HEK293 (cell line): ENCODE measurements around the gene ADAMTS2.

Experiments
- CTCF ChIA-PET: fragments of 350-600 bp; formaldehyde crosslinking; extraction: SDS; loops from one replicate; lab custom pipeline; 2021; ENCODE audit warnings: antibody characterized with exemption; lab: Yijun Ruan, JAX
- POLR2A ChIA-PET: fragments of 300-600 bp; formaldehyde crosslinking; extraction: SDS; loops from one replicate; lab custom pipeline; 2020; ENCODE audit warnings: antibody characterized with exemption, inconsistent platforms; lab: Yijun Ruan, JAX
- H3K27ac ChIP-seq: fragments of 200-500 bp; sonication (Bioruptor generic); 2 replicates; pipeline ENCODE4 v1.5.1; 2014; ENCODE audit warnings: low read depth, low read length, control low read depth, inconsistent platforms; ENCODE audit errors: extremely low read depth
- H3K36me3 ChIP-seq, 2 experiments: fragments of 200-500 bp in 1 of 2; sonication (Bioruptor generic) in 1 of 2; 1 replicate in 1 of 2; 2 replicates in 1 of 2; pipeline ENCODE4 v1.5.1; 2014 to 2017; ENCODE audit warnings: inconsistent platforms in 2 of 2, low read length in 2 of 2; ENCODE audit not compliant: control insufficient read depth in 2 of 2, insufficient read depth in 1 of 2
- H3K4me1 ChIP-seq: fragments of 200-500 bp; sonication (Bioruptor generic); 2 replicates; pipeline ENCODE4 v1.5.1; 2014; ENCODE audit warnings: mild to moderate bottlenecking, low read length, inconsistent platforms; ENCODE audit not compliant: control insufficient read depth, insufficient read depth
- H3K4me3 ChIP-seq: 2 replicates; pipeline ENCODE4 v1.5.1; 2011; ENCODE audit warnings: low read depth, mild to moderate bottlenecking, control low read depth, low read length, moderate library complexity
- H3K9me3 ChIP-seq: fragments of 200-500 bp; sonication (Bioruptor generic); 2 replicates; pipeline ENCODE4 v1.5.1; 2014; ENCODE audit warnings: low read depth, low read length, inconsistent platforms; ENCODE audit not compliant: control insufficient read depth, insufficient read depth
- FEZF1 ChIP-seq: fragments of 450-650 bp; formaldehyde crosslinking; IDR thresholded peaks from 2 replicates; pipeline ENCODE4 v1.5.1; 2016; ENCODE audit warnings: missing biosample characterization, missing genetic modification characterization
- GLI2 ChIP-seq: fragments of 450-650 bp; formaldehyde crosslinking; IDR thresholded peaks from 2 replicates; pipeline ENCODE4; 2017; ENCODE audit warnings: missing biosample characterization, missing genetic modification characterization, low read depth, borderline replicate concordance
- HOXC10 ChIP-seq: sonication (generic); formaldehyde crosslinking; IDR thresholded peaks from 2 replicates; pipeline ENCODE4 v1.8.1; 2023; ENCODE audit warnings: mild to moderate bottlenecking, missing genetic modification reagents
- KLF8 ChIP-seq: fragments of 450-650 bp; formaldehyde crosslinking; IDR thresholded peaks from 2 replicates; pipeline ENCODE4 v1.5.1; 2016; ENCODE audit warnings: missing biosample characterization, missing genetic modification characterization
- RBAK ChIP-seq: fragments of 450-650 bp; formaldehyde crosslinking; IDR thresholded peaks from 2 replicates; pipeline ENCODE4 v1.5.1; 2016; ENCODE audit warnings: missing biosample characterization, missing genetic modification characterization
- SCRT2 ChIP-seq: fragments of 450-650 bp; formaldehyde crosslinking; IDR thresholded peaks from 2 replicates; pipeline ENCODE4 v1.5.1; 2016; ENCODE audit warnings: missing biosample characterization, missing genetic modification characterization
- SETDB1 ChIP-seq: IDR thresholded peaks from one replicate; pipeline ENCODE4 v1.6.1; 2017; ENCODE audit warnings: mild to moderate bottlenecking, low read length, moderate library complexity, mixed read lengths; ENCODE audit not compliant: insufficient read length
- SP7 ChIP-seq: fragments of 450-650 bp; formaldehyde crosslinking; IDR thresholded peaks from 2 replicates; pipeline ENCODE4 v1.5.1; 2016; ENCODE audit warnings: missing biosample characterization, missing genetic modification characterization
- ZBTB21 ChIP-seq: fragments of 450-650 bp; formaldehyde crosslinking; IDR thresholded peaks from 2 replicates; pipeline ENCODE4 v1.5.1; 2017; ENCODE audit warnings: missing biosample characterization, missing genetic modification characterization
- ZFP69B ChIP-seq: fragments of 450-650 bp; formaldehyde crosslinking; IDR thresholded peaks from 2 replicates; pipeline ENCODE4 v1.5.1; 2016; ENCODE audit warnings: missing biosample characterization, missing genetic modification characterization
- ZNF132 ChIP-seq: fragments of 450-650 bp; formaldehyde crosslinking; IDR thresholded peaks from 2 replicates; pipeline ENCODE4 v1.5.1; 2017; ENCODE audit warnings: missing biosample characterization, missing genetic modification characterization, borderline replicate concordance
- ZNF157 ChIP-seq: fragments of 450-650 bp; formaldehyde crosslinking; IDR thresholded peaks from 2 replicates; pipeline ENCODE4 v1.5.1; 2016; ENCODE audit warnings: missing biosample characterization, missing genetic modification characterization
- ZNF175 ChIP-seq: fragments of 450-650 bp; formaldehyde crosslinking; IDR thresholded peaks from 2 replicates; pipeline ENCODE4 v1.5.1; 2016; ENCODE audit warnings: missing biosample characterization, missing genetic modification characterization
- ZNF292 ChIP-seq: fragments of 450-650 bp; formaldehyde crosslinking; IDR thresholded peaks from 2 replicates; pipeline ENCODE4 v1.5.1; 2016; ENCODE audit warnings: low read depth, missing biosample characterization, missing genetic modification characterization, borderline replicate concordance
- ZNF391 ChIP-seq: fragments of 450-650 bp; formaldehyde crosslinking; IDR thresholded peaks from 2 replicates; pipeline ENCODE4 v1.5.1; 2016; ENCODE audit warnings: low read depth, missing biosample characterization, missing genetic modification characterization, borderline replicate concordance
- ZNF510 ChIP-seq: fragments of 450-650 bp; formaldehyde crosslinking; IDR thresholded peaks from 2 replicates; pipeline ENCODE4 v1.5.1; 2018; ENCODE audit warnings: mild to moderate bottlenecking, missing genetic modification characterization, missing biosample characterization; ENCODE audit not compliant: insufficient replicate concordance
- ZNF514 ChIP-seq: fragments of 450-650 bp; formaldehyde crosslinking; IDR thresholded peaks from 2 replicates; pipeline ENCODE4 v1.5.1; 2016; ENCODE audit warnings: missing biosample characterization, missing genetic modification characterization
- ZNF521 ChIP-seq: fragments of 450-650 bp; formaldehyde crosslinking; IDR thresholded peaks from 2 replicates; pipeline ENCODE4 v1.5.1; 2017; ENCODE audit warnings: missing biosample characterization, mild to moderate bottlenecking, missing genetic modification characterization
- ZNF548 ChIP-seq: fragments of 450-650 bp; formaldehyde crosslinking; IDR thresholded peaks from 2 replicates; pipeline ENCODE4 v1.5.1; 2016; ENCODE audit warnings: missing biosample characterization, missing genetic modification characterization
- ZNF560 ChIP-seq: fragments of 450-650 bp; formaldehyde crosslinking; IDR thresholded peaks from 2 replicates; pipeline ENCODE4 v1.5.1; 2017; ENCODE audit warnings: missing biosample characterization, missing genetic modification characterization, borderline replicate concordance
- ZNF624 ChIP-seq: fragments of 450-650 bp; formaldehyde crosslinking; IDR thresholded peaks from 2 replicates; pipeline ENCODE4 v1.5.1; 2017; ENCODE audit warnings: missing biosample characterization, missing genetic modification characterization
- ZNF626 ChIP-seq: fragments of 450-650 bp; sonication (Bioruptor Pico); formaldehyde crosslinking; IDR thresholded peaks from 2 replicates; pipeline ENCODE4 v1.5.1; 2018; ENCODE audit warnings: missing biosample characterization, missing genetic modification characterization, inconsistent platforms
- ZNF677 ChIP-seq: fragments of 450-650 bp; IDR thresholded peaks from 2 replicates; pipeline ENCODE4 v1.5.0; 2018; ENCODE audit warnings: missing biosample characterization, mild to moderate bottlenecking, missing genetic modification characterization, moderate library complexity
- ZNF768 ChIP-seq: fragments of 450-650 bp; formaldehyde crosslinking; IDR thresholded peaks from 2 replicates; pipeline ENCODE4 v1.5.1; 2018; ENCODE audit warnings: missing biosample characterization, mild to moderate bottlenecking, missing genetic modification characterization
- ZNF776 ChIP-seq: fragments of 450-650 bp; formaldehyde crosslinking; IDR thresholded peaks from 2 replicates; pipeline ENCODE4 v1.5.0; 2017; ENCODE audit warnings: missing biosample characterization, missing genetic modification characterization, borderline replicate concordance
- ZNF843 ChIP-seq: fragments of 450-650 bp; formaldehyde crosslinking; IDR thresholded peaks from 2 replicates; pipeline ENCODE4 v1.5.1; 2016; ENCODE audit warnings: missing biosample characterization, missing genetic modification characterization
- ZSCAN30 ChIP-seq: fragments of 450-650 bp; IDR thresholded peaks from 2 replicates; pipeline ENCODE4 v1.5.1; 2018; ENCODE audit warnings: missing biosample characterization, mild to moderate bottlenecking, missing genetic modification characterization, moderate library complexity
- TF ChIP-seq, protein P1 (sequence below): fragments of 450-650 bp; formaldehyde crosslinking; IDR thresholded peaks from 2 replicates; pipeline ENCODE4 v1.5.1; 2016; ENCODE audit warnings: missing biosample characterization, missing genetic modification characterization
- TF ChIP-seq, protein P2 (sequence below): fragments of 450-650 bp; formaldehyde crosslinking; IDR thresholded peaks from 2 replicates; pipeline ENCODE4 v1.5.1; 2016; ENCODE audit warnings: missing biosample characterization, missing genetic modification characterization
- TF ChIP-seq, protein P3 (sequence below): fragments of 450-650 bp; formaldehyde crosslinking; IDR thresholded peaks from 2 replicates; pipeline ENCODE4 v1.5.1; 2017; ENCODE audit warnings: missing biosample characterization, missing genetic modification characterization

The ADAMTS2 gene

DNA sequence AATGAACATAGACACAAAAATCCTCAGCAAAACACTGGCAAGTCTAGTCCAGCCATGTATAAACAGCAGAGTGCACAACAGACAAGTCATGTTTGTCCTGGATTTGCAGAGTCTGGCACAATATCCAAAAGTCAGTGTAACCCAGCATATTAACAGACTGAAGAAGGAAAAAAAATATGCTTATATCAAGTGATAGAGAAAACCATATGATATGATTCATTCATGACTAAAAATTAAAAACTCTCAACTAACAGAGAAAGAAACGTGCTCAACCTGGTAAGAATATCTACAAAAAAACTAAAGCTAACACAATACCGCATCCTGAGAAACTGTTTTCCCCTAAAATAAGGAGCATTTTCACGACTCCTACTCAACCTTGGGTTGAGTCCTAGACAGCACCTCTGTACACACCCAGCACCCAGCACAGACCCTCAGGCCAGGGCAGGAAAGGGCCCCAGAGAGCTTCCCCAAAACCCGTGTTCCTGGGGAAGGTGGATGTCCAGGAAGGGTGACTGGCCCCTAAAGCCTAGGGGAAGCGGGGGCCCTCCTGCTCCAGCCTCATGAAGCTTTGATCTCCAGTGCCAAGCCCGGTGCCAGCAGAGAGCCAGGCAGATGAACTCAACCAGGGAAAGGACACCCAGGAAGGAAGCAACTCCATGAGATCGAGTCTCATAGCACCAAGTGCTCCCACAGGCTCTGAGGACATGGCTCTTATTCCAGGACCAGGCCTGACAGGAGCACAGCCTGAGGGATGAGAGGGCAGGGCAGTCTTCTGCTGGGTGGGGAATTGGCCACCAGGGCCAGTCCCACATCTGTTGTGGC is 38.9 kb downstream of the ADAMTS2 start:
- ChIA-PET CTCF (no interaction called here), POLR2A (no interaction called here)
- Histone ChIP-seq H3K4me3 (no peak overlapping the region), H3K27ac (no peak overlapping the region), H3K9me3 (no peaks in the 10 kb centered on the region), H3K36me3 (no peaks in the 10 kb centered on the region), H3K4me1 (no peaks in the 10 kb centered on the region)
- TF ChIP-seq KLF8 (tag by site-specific recombination) (no peak), ZBTB21 (tag by site-specific recombination) (no peak), ZNF391 (no peak), ZNF521 (tag by site-specific recombination) (no peak), SCRT2 (no peak), ZNF776 (tag by site-specific recombination) (no peak), ZNF626 (tag by site-specific recombination) (no peak), ZNF175 (tag by site-specific recombination) (no peak), ZNF157 (no peak), ZNF768 (no peak), ZNF132 (tag by site-specific recombination) (no peak), ZNF560 (tag by site-specific recombination) (no peak)
- TF ChIP-seq, protein P1, sequence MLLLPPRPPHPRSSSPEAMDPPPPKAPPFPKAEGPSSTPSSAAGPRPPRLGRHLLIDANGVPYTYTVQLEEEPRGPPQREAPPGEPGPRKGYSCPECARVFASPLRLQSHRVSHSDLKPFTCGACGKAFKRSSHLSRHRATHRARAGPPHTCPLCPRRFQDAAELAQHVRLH: no peak
- TF ChIP-seq, protein P2, sequence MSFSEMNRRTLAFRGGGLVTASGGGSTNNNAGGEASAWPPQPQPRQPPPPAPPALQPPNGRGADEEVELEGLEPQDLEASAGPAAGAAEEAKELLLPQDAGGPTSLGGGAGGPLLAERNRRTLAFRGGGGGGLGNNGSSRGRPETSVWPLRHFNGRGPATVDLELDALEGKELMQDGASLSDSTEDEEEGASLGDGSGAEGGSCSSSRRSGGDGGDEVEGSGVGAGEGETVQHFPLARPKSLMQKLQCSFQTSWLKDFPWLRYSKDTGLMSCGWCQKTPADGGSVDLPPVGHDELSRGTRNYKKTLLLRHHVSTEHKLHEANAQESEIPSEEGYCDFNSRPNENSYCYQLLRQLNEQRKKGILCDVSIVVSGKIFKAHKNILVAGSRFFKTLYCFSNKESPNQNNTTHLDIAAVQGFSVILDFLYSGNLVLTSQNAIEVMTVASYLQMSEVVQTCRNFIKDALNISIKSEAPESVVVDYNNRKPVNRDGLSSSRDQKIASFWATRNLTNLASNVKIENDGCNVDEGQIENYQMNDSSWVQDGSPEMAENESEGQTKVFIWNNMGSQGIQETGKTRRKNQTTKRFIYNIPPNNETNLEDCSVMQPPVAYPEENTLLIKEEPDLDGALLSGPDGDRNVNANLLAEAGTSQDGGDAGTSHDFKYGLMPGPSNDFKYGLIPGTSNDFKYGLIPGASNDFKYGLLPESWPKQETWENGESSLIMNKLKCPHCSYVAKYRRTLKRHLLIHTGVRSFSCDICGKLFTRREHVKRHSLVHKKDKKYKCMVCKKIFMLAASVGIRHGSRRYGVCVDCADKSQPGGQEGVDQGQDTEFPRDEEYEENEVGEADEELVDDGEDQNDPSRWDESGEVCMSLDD: no peak

DNA sequence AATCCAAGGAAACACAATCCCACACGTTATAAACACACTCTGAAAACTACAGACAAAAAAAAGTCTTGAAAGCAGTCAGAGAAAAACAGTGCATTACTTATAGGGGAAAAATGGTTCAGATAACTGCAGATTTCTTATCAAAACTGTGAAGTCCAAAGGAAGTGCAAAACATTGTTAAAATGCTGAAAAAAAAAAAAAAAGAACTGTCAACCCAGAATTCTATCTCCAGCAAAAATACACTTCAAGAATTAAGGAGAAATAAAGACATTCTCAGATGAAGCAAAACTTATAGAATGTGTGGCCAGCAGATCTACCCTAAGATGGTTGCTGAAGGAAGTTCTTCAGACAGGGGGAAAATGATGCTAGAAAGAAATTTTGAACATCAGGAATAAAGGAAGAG is 40.4 kb downstream of the ADAMTS2 start:
- H3K4me1 ChIP-seq: no peaks in the 10 kb centered on the region
- H3K27ac ChIP-seq: no peak overlapping the region
- no peaks in the 10 kb centered on the region for H3K9me3 ChIP-seq
- POLR2A ChIA-PET: no interaction called here
- no peak for TF ChIP-seq ZNF510
- peak; percentile 92 for TF ChIP-seq SETDB1
- TF ChIP-seq ZNF292 (tag by site-specific recombination): no peak
- no peak for TF ChIP-seq ZNF624 (tag by site-specific recombination)
- no peak for TF ChIP-seq FEZF1
- TF ChIP-seq GLI2: no peak
- TF ChIP-seq SP7: no peak
- CTCF ChIA-PET: no interaction called here
- H3K4me3 ChIP-seq: no peak overlapping the region
- H3K36me3 ChIP-seq: no peaks in the 10 kb centered on the region

DNA sequence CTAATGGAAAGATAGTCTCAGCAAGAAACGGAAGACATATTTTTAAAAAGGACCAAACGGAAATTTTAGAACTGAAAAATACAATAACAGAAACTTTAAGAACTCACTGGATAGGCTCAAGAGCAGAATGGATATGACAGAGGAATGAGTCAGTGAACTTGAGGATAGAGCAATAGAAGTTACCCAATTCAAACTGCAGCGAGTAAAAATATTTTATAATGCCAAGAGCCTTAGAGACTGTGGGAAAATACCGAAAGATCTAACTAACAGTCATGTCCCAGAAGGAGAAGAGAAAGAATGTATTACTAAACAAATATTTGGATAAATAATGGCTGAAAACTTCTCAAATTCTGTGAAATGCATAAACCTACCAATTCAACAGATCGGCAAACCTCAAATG is 40.8 kb downstream of the ADAMTS2 start:
- no peaks in the 10 kb centered on the region for H3K36me3 ChIP-seq
- H3K9me3 ChIP-seq: no peaks in the 10 kb centered on the region
- POLR2A ChIA-PET: no interaction called here
- no peak overlapping the region for H3K4me3 ChIP-seq
- H3K4me1 ChIP-seq: no peaks in the 10 kb centered on the region
- CTCF ChIA-PET: no interaction called here
- H3K27ac ChIP-seq: no peak overlapping the region
- TF ChIP-seq HOXC10 (CRISPR knock-in tag): no peak
- no peak for TF ChIP-seq ZNF548
- TF ChIP-seq ZNF843 (tag by site-specific recombination): no peak
- no peak for TF ChIP-seq ZNF677 (tag by site-specific recombination)
- TF ChIP-seq, protein P3, sequence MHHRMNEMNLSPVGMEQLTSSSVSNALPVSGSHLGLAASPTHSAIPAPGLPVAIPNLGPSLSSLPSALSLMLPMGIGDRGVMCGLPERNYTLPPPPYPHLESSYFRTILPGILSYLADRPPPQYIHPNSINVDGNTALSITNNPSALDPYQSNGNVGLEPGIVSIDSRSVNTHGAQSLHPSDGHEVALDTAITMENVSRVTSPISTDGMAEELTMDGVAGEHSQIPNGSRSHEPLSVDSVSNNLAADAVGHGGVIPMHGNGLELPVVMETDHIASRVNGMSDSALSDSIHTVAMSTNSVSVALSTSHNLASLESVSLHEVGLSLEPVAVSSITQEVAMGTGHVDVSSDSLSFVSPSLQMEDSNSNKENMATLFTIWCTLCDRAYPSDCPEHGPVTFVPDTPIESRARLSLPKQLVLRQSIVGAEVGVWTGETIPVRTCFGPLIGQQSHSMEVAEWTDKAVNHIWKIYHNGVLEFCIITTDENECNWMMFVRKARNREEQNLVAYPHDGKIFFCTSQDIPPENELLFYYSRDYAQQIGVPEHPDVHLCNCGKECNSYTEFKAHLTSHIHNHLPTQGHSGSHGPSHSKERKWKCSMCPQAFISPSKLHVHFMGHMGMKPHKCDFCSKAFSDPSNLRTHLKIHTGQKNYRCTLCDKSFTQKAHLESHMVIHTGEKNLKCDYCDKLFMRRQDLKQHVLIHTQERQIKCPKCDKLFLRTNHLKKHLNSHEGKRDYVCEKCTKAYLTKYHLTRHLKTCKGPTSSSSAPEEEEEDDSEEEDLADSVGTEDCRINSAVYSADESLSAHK (tag by site-specific recombination): no peak
- no peak for TF ChIP-seq ZNF175 (tag by site-specific recombination)
- no peak for TF ChIP-seq ZNF514
- TF ChIP-seq ZSCAN30 (tag by site-specific recombination): no peak
- no peak for TF ChIP-seq GLI2
- no peak for TF ChIP-seq RBAK (tag by site-specific recombination)
- no peak for TF ChIP-seq ZFP69B
